ENCODE results near the gene PCNX1. TPM values are rescaled to one million over a fixed set of nuclear protein-coding genes. Genes with fewer than 3 reads are reported as not detected.
"Not testable (repeated sequence)": the region's sequence is repeated elsewhere in the genome, so short reads cannot be mapped to it uniquely, and the experiment has no call there.

PCNX1 gene
- total and polyA plus RNA-seq, 2 donors (not counting 1 experiment from before 2014, with no cell fraction given) = 17.0 to 84.5 TPM

DNA sequence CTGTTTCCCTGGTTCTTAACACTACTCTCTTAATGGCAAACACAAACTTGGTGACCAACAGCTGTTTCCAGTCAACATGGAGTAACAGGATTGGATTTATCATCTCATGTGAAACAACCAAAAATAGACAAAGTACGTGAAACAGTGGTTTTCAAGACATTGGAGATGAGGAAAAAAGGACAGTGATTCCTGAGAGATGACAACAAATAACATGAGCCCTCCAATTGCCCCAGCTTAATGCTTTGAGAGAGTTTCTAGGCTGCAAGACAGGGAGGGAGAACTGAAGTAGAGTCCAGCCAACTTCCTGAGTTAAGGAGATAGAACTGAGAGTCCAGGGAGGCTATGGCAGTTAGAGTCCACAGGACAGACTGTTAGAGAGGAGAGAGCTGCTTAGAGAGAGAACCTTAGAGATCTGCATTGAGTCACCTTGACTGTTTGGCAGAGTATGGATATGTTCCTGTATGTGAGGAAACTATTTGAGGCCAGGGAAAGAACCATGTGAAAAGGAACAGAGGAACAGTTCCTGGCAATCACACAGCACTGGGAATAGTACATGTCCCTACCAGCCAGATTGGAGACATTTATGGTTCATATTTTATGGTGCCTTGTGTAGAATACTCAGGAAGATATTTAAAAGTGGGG is 106.4 kb downstream of the PCNX1 start:
- H2AFZ ChIP-seq (ENCODE audit: insufficient read depth, low read depth, low read length, poor library complexity, severe bottlenecking) = no peak overlapping the region
- no peak overlapping the region for H3K27ac ChIP-seq (ENCODE audit: low read length in 2 of 2)
- no CpG with 5 or more reads among the region's 1 CpG for WGBS (ENCODE audit: insufficient coverage)
- intact Hi-C loops (cut with micrococcal nuclease) = no loop called here
- ATAC-seq (ENCODE audit: low read depth) (no peak), DNase-seq (no peak)
- peaks cover 10 to 11% of the 10 kb centered on the region in 2 experiments for H3K36me3 ChIP-seq (replicated peaks in 1 of 2; ENCODE audit: control extremely low read depth in 1 of 2, control insufficient read depth in 1 of 2, extremely low read depth in 1 of 2, insufficient read depth in 2 of 2, low read length in 1 of 2)
- Mint-ChIP-seq H3K27me3 (no peaks in the 10 kb centered on the region), H3K4me3 (no peak overlapping the region), H3K27ac (no peak overlapping the region), H3K4me1 (no peaks in the 10 kb centered on the region), H3K9me3 (ENCODE audit: insufficient read depth) (no peaks in the 10 kb centered on the region)
- H3K4me1 ChIP-seq (ENCODE audit: control insufficient read depth in 2 of 2, insufficient read depth in 2 of 2, low read length in 2 of 2) = no peaks in the 10 kb centered on the region
- POLR2A ChIA-PET = no interaction called here
- no peak overlapping the region for H3K9ac ChIP-seq (ENCODE audit: low read length)
- H4K20me1 ChIP-seq (ENCODE audit: control insufficient read depth, insufficient read depth, low read length, poor library complexity, severe bottlenecking) = no peaks in the 10 kb centered on the region
- H3K4me2 ChIP-seq (replicated peaks; ENCODE audit: low read depth, low read length, poor library complexity, severe bottlenecking) = no peak overlapping the region
- H3K4me3 ChIP-seq (ENCODE audit: control extremely low read depth in 1 of 5, extremely low read depth in 1 of 5, insufficient read depth in 1 of 5, low read depth in 2 of 5, low read length in 4 of 5) = no peak overlapping the region
- no peak for TF ChIP-seq EZH2 (IDR thresholded peaks at IDR 0.05; ENCODE audit: borderline replicate concordance, insufficient read depth, low read depth, low read length, poor library complexity, severe bottlenecking)
- TF ChIP-seq, protein P1, sequence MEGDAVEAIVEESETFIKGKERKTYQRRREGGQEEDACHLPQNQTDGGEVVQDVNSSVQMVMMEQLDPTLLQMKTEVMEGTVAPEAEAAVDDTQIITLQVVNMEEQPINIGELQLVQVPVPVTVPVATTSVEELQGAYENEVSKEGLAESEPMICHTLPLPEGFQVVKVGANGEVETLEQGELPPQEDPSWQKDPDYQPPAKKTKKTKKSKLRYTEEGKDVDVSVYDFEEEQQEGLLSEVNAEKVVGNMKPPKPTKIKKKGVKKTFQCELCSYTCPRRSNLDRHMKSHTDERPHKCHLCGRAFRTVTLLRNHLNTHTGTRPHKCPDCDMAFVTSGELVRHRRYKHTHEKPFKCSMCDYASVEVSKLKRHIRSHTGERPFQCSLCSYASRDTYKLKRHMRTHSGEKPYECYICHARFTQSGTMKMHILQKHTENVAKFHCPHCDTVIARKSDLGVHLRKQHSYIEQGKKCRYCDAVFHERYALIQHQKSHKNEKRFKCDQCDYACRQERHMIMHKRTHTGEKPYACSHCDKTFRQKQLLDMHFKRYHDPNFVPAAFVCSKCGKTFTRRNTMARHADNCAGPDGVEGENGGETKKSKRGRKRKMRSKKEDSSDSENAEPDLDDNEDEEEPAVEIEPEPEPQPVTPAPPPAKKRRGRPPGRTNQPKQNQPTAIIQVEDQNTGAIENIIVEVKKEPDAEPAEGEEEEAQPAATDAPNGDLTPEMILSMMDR (IDR thresholded peaks at IDR 0.05) = no peak
- H3K9me3 ChIP-seq (ENCODE audit: control extremely low read depth in 1 of 3, control insufficient read depth in 2 of 3, insufficient read depth in 1 of 3, low read length in 2 of 3) = no peaks in the 10 kb centered on the region
- H3K79me2 ChIP-seq (ENCODE audit: control insufficient read depth, insufficient read depth, low read length) = no peaks in the 10 kb centered on the region
- no peaks in the 10 kb centered on the region for H3K27me3 ChIP-seq (replicated peaks in 1 of 4; ENCODE audit: control extremely low read depth in 1 of 4, control insufficient read depth in 3 of 4, insufficient read depth in 4 of 4, low read length in 3 of 4)
- CTCF ChIA-PET = no interaction called here

DNA sequence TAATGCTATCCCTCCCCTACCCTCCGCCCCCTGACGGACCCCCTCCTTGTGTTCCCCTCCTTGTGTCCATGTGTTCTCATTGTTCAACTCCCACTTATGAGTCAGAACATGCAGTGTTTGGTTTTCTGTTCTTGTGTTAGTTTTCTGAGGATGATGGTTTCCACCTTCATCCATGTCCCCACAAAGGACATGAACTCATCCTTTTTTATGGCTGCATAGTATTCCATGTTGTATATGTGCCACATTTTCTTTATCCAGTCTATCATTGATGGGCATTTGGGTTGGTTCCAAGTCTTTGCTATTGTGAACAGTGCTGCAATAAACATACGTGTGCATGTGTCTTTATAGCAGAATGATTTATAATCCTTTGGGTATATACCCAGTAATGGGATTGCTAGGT is 112.7 kb downstream of the PCNX1 start:
- H3K4me3 ChIP-seq (ENCODE audit: control extremely low read depth in 1 of 5, extremely low read depth in 1 of 5, insufficient read depth in 1 of 5, low read depth in 2 of 5, low read length in 4 of 5); H3K4me3 Mint-ChIP-seq; H3K9me3 ChIP-seq (ENCODE audit: control extremely low read depth in 1 of 3, control insufficient read depth in 2 of 3, insufficient read depth in 1 of 3, low read length in 2 of 3); H2AFZ ChIP-seq (ENCODE audit: insufficient read depth, low read depth, low read length, poor library complexity, severe bottlenecking); H3K27ac ChIP-seq (ENCODE audit: low read length in 2 of 2); H4K20me1 ChIP-seq (ENCODE audit: control insufficient read depth, insufficient read depth, low read length, poor library complexity, severe bottlenecking); H3K79me2 ChIP-seq (ENCODE audit: control insufficient read depth, insufficient read depth, low read length); DNase-seq; ATAC-seq (ENCODE audit: low read depth); H3K9me3 Mint-ChIP-seq (ENCODE audit: insufficient read depth); intact Hi-C loops (cut with micrococcal nuclease); H3K27me3 Mint-ChIP-seq; H3K4me1 ChIP-seq (ENCODE audit: control insufficient read depth in 2 of 2, insufficient read depth in 2 of 2, low read length in 2 of 2); H3K9ac ChIP-seq (ENCODE audit: low read length); H3K4me2 ChIP-seq (replicated peaks; ENCODE audit: low read depth, low read length, poor library complexity, severe bottlenecking); POLR2A ChIA-PET; H3K27me3 ChIP-seq (replicated peaks in 1 of 4; ENCODE audit: control extremely low read depth in 1 of 4, control insufficient read depth in 3 of 4, insufficient read depth in 4 of 4, low read length in 3 of 4); H3K27ac Mint-ChIP-seq; CTCF ChIA-PET; H3K4me1 Mint-ChIP-seq: not testable (repeated sequence)
- WGBS (ENCODE audit: insufficient coverage) = no CpG with 5 or more reads among the region's 3 CpGs
- peaks cover 15 to 29% of the 10 kb centered on the region in 2 experiments for H3K36me3 ChIP-seq (replicated peaks in 1 of 2; ENCODE audit: control extremely low read depth in 1 of 2, control insufficient read depth in 1 of 2, extremely low read depth in 1 of 2, insufficient read depth in 2 of 2, low read length in 1 of 2)
